GM23338 (cell line): ENCODE results near the gene SUMF1.

Experiments
- CREB1 ChIP-seq: fragments of 250-450 bp; sonication (Bioruptor Pico); IDR thresholded peaks from 2 replicates; pipeline ENCODE4 v1.5.0; 2020; ENCODE audit warnings: low read depth, mild to moderate bottlenecking, moderate library complexity
- EZH2 ChIP-seq: fragments of 200-600 bp; sonication (generic); IDR thresholded peaks from one replicate; pipeline ENCODE4 v1.8.0; 2017; ENCODE audit warnings: antibody characterized with exemption, mild to moderate bottlenecking, low read depth; ENCODE audit not compliant: unreplicated experiment
- EZH2phosphoT487 ChIP-seq: fragments of 200-600 bp; sonication (generic); IDR thresholded peaks from one replicate; pipeline ENCODE4 v1.8.1; 2018; ENCODE audit warnings: antibody characterized with exemption; ENCODE audit not compliant: unreplicated experiment
- JUNB ChIP-seq: IDR thresholded peaks from one replicate; pipeline ENCODE4 v1.6.1; 2016; ENCODE audit warnings: antibody characterized with exemption; ENCODE audit not compliant: unreplicated experiment
- NANOG ChIP-seq: IDR thresholded peaks from 2 replicates; pipeline ENCODE4 v1.6.1; 2016; ENCODE audit warnings: antibody characterized with exemption, borderline replicate concordance
- POLR2AphosphoS5 ChIP-seq: IDR thresholded peaks from 2 replicates; pipeline ENCODE4 v1.6.1; 2016; ENCODE audit warnings: antibody characterized with exemption, low read depth
- ZNF114 ChIP-seq: fragments of 250-450 bp; sonication (Bioruptor Pico); IDR thresholded peaks from 2 replicates; pipeline ENCODE4 v1.5.0; 2020; ENCODE audit warnings: mild to moderate bottlenecking, moderate library complexity
- ZNF331 ChIP-seq: fragments of 250-450 bp; sonication (Bioruptor Pico); IDR thresholded peaks from 2 replicates; pipeline ENCODE4 v1.5.0; 2020; ENCODE audit warnings: low read depth, mild to moderate bottlenecking, moderate library complexity
- TF ChIP-seq, protein P1 (sequence below), 2 experiments: fragments of 200-600 bp in 1 of 2; sonication (generic) in 1 of 2; conservative IDR thresholded peaks; 2 replicates each; pipeline versions ENCODE4 v1.5.1 to v1.6.1; 2016 to 2017; ENCODE audit warnings: antibody characterized with exemption in 2 of 2, low read depth in 2 of 2, mild to moderate bottlenecking in 2 of 2, moderate library complexity in 1 of 2
- TF ChIP-seq, protein P2 (sequence below): IDR thresholded peaks from one replicate; pipeline ENCODE4 v1.6.1; 2018; ENCODE audit warnings: antibody characterized with exemption; ENCODE audit not compliant: unreplicated experiment

DNA sequence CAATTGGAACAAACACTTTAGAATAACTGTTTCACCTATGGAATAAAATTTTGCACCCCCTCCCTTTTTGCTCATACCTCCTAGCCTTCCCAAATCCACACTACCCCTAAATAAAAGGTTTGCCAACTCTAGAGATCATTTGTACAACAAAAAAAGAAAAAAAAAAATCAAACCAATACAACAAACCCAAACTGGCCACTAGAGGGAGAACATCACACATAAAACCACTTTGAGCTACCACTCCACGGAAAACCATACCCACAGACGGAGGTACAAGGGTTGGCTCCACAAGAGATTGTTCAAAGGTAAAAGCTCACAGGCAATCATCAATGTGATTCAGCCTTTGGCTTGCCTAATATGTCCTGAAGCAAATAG is 116.3 kb downstream of the SUMF1 start:
- TF ChIP-seq, protein P1, sequence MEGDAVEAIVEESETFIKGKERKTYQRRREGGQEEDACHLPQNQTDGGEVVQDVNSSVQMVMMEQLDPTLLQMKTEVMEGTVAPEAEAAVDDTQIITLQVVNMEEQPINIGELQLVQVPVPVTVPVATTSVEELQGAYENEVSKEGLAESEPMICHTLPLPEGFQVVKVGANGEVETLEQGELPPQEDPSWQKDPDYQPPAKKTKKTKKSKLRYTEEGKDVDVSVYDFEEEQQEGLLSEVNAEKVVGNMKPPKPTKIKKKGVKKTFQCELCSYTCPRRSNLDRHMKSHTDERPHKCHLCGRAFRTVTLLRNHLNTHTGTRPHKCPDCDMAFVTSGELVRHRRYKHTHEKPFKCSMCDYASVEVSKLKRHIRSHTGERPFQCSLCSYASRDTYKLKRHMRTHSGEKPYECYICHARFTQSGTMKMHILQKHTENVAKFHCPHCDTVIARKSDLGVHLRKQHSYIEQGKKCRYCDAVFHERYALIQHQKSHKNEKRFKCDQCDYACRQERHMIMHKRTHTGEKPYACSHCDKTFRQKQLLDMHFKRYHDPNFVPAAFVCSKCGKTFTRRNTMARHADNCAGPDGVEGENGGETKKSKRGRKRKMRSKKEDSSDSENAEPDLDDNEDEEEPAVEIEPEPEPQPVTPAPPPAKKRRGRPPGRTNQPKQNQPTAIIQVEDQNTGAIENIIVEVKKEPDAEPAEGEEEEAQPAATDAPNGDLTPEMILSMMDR (conservative IDR thresholded peaks at IDR 0.05; ENCODE audit: low read depth in 2 of 2) = peak; percentile 79 to 92
- TF ChIP-seq EZH2 (no peak), POLR2AphosphoS5 (no peak), ZNF331 (CRISPR knock-in tag) (no peak), EZH2phosphoT487 (no peak), CREB1 (CRISPR knock-in tag) (no peak), ZNF114 (CRISPR knock-in tag) (no peak), JUNB (no peak), NANOG (no peak)
- TF ChIP-seq, protein P2, sequence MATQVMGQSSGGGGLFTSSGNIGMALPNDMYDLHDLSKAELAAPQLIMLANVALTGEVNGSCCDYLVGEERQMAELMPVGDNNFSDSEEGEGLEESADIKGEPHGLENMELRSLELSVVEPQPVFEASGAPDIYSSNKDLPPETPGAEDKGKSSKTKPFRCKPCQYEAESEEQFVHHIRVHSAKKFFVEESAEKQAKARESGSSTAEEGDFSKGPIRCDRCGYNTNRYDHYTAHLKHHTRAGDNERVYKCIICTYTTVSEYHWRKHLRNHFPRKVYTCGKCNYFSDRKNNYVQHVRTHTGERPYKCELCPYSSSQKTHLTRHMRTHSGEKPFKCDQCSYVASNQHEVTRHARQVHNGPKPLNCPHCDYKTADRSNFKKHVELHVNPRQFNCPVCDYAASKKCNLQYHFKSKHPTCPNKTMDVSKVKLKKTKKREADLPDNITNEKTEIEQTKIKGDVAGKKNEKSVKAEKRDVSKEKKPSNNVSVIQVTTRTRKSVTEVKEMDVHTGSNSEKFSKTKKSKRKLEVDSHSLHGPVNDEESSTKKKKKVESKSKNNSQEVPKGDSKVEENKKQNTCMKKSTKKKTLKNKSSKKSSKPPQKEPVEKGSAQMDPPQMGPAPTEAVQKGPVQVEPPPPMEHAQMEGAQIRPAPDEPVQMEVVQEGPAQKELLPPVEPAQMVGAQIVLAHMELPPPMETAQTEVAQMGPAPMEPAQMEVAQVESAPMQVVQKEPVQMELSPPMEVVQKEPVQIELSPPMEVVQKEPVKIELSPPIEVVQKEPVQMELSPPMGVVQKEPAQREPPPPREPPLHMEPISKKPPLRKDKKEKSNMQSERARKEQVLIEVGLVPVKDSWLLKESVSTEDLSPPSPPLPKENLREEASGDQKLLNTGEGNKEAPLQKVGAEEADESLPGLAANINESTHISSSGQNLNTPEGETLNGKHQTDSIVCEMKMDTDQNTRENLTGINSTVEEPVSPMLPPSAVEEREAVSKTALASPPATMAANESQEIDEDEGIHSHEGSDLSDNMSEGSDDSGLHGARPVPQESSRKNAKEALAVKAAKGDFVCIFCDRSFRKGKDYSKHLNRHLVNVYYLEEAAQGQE = no peak
